ENCODE results near the gene CAPS2.

GRCh38 chr12:75345531-75345930, 15.4 kb upstream of the CAPS2 start:
- TF ChIP-seq CTCF (IDR thresholded peaks at IDR 0.05 in 2 of 3, conservative IDR thresholded peaks at IDR 0.05 in 1 of 3; ENCODE audit: borderline replicate concordance in 1 of 3, insufficient read depth in 1 of 3, low read depth in 2 of 3, low read length in 2 of 3) (no peak), CEBPB (IDR thresholded peaks at IDR 0.05; ENCODE audit: low read depth) (peak; percentile 49; the same call in 1 of the 2 replicates), EZH2phosphoT487 (IDR thresholded peaks at IDR 0.05; ENCODE audit: borderline replicate concordance) (no peak), REST (IDR thresholded peaks at IDR 0.05; ENCODE audit: low read depth) (no peak), POLR2A (IDR thresholded peaks at IDR 0.05; ENCODE audit: borderline replicate concordance, extremely low read depth, insufficient read depth, insufficient read length) (no peak), ZNF274 (IDR thresholded peaks at IDR 0.05; ENCODE audit: low read depth, low read length) (no peak), ELF1 (IDR thresholded peaks at IDR 0.05; ENCODE audit: borderline replicate concordance, low read depth) (no peak), ZFX (IDR thresholded peaks at IDR 0.05) (no peak), EZH2 (IDR thresholded peaks at IDR 0.05) (no peak), MAX (IDR thresholded peaks at IDR 0.05) (no peak), POLR2AphosphoS5 (IDR thresholded peaks at IDR 0.05; ENCODE audit: low read depth, low read length) (no peak), SIN3A (IDR thresholded peaks at IDR 0.05; ENCODE audit: low read depth) (0 out of 2 replicates have a peak, but pooled peaks have one; percentile 22)
